BJ (cell line): ENCODE data around the gene BCAR1. TPM values are rescaled to one million over a fixed set of nuclear protein-coding genes. Genes with fewer than 3 reads are reported as not detected.

Experiments
- CTCF ChIA-PET: fragments of 350-600 bp; formaldehyde crosslinking; extraction: SDS; loops from one replicate; lab custom pipeline; 2021; ENCODE audit warnings: antibody characterized with exemption, inconsistent platforms; lab: Yijun Ruan, JAX
- POLR2A ChIA-PET: fragments of 300-600 bp; sonication (Branson Sonifier 250); formaldehyde crosslinking; extraction: SDS; loops from one replicate; lab custom pipeline; 2021; ENCODE audit warnings: antibody characterized with exemption; lab: Charles Lee
- DNase-seq: peaks from one replicate; pipeline ENCODE4 v3.0.0-alpha.2; 2011; ENCODE audit warnings: low read depth
- H3K27me3 ChIP-seq: 2 replicates; pipeline ENCODE4 v1.6.0; 2011; ENCODE audit warnings: low read length; ENCODE audit not compliant: control insufficient read depth, insufficient read depth
- H3K36me3 ChIP-seq: 2 replicates; pipeline ENCODE4 v1.5.1; 2011; ENCODE audit warnings: low read length; ENCODE audit not compliant: control insufficient read depth, insufficient read depth
- H3K4me3 ChIP-seq: 2 replicates; pipeline ENCODE4 v1.5.1; 2011; ENCODE audit warnings: low read depth, mild to moderate bottlenecking, control low read depth, low read length
- polyA plus RNA-seq: library from polyadenylated mRNA; depleted of rRNA; stranded (reverse); fragments of >200 nt; gene quantifications from 2 replicates; pipeline ENCODE4 v1.2.3, GENCODE V29; 2011
- TF ChIP-seq, protein P1 (sequence below): IDR thresholded peaks from 2 replicates; pipeline ENCODE4 v1.5.1; 2011; ENCODE audit warnings: low read depth, mild to moderate bottlenecking, control low read depth, inconsistent platforms, low read length, moderate library complexity; ENCODE audit not compliant: insufficient read depth

The BCAR1 gene
- polyA plus RNA-seq, 1 experiment: 57.3 TPM

- DNase-seq: no peak
- TF ChIP-seq, protein P1, sequence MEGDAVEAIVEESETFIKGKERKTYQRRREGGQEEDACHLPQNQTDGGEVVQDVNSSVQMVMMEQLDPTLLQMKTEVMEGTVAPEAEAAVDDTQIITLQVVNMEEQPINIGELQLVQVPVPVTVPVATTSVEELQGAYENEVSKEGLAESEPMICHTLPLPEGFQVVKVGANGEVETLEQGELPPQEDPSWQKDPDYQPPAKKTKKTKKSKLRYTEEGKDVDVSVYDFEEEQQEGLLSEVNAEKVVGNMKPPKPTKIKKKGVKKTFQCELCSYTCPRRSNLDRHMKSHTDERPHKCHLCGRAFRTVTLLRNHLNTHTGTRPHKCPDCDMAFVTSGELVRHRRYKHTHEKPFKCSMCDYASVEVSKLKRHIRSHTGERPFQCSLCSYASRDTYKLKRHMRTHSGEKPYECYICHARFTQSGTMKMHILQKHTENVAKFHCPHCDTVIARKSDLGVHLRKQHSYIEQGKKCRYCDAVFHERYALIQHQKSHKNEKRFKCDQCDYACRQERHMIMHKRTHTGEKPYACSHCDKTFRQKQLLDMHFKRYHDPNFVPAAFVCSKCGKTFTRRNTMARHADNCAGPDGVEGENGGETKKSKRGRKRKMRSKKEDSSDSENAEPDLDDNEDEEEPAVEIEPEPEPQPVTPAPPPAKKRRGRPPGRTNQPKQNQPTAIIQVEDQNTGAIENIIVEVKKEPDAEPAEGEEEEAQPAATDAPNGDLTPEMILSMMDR: no peak
- H3K36me3 ChIP-seq: peaks cover 76% of the 10 kb centered on the region
- no peak overlapping the region for H3K4me3 ChIP-seq
- ChIA-PET CTCF (interaction anchor here (0.8 to 1.2 kb wide), 3 partner anchors 15 to 152 kb away, joined by 3 read pairs; no protein-coding TSS in a partner anchor), POLR2A (no interaction called here)
- no peaks in the 10 kb centered on the region for H3K27me3 ChIP-seq
Measured at GRCh38 chr16:75237398-75238131, 13.9 kb downstream of the BCAR1 start.

DNA sequence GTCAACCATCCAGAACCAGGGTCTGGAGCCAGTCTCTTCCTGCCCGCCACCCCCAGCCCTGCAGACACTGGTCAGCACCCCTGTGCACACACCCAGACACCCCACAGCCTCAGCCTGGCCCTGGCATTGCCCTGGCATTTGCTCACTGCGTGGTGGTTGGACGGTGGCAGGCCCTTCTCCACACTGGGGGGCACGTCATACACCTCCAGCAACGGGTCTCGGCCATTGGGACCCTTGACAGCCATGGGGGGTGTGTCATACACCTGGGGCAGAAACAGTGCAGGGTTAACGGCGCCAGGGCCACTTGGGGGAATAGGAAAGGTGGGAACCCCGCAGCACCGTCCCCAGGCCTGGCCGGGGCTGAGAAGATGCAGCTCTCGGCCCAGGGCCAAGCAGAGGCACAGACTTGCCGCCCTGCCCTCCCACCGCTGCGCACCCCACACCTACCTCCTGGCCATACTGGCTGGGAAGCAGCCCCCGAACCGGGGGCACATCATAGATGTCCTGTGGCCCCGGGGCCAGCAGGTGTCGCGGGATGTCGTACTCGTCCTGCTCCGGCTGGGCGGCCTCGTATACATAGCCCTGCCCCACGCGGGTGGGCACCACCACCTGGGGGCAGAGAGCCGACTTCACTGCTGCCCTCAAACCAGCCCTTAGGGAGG lies 14.6 kb downstream of the BCAR1 start:
- H3K36me3 ChIP-seq: peaks cover 71% of the 10 kb centered on the region
- no peak overlapping the region for H3K4me3 ChIP-seq
- POLR2A ChIA-PET: no interaction called here
- H3K27me3 ChIP-seq: no peaks in the 10 kb centered on the region
- no peak for DNase-seq
- TF ChIP-seq, protein P1: no peak
- CTCF ChIA-PET: interaction anchor here (0.5 to 1.2 kb wide), 4 partner anchors 16 to 106 kb away, joined by 3 read pairs; no protein-coding TSS in a partner anchor

- Histone ChIP-seq H3K4me3 (no peak overlapping the region), H3K36me3 (peaks cover 65% of the 10 kb centered on the region), H3K27me3 (no peaks in the 10 kb centered on the region)
- TF ChIP-seq, protein P1: no peak
- ChIA-PET POLR2A (no interaction called here), CTCF (interaction anchor here (0.8 kb wide), 1 partner anchor 69 kb away, joined by 3 read pairs; no protein-coding TSS in a partner anchor)
- no peak for DNase-seq
Measured at GRCh38 chr16:75236232-75236631, 15.2 kb downstream of the BCAR1 start.

DNA sequence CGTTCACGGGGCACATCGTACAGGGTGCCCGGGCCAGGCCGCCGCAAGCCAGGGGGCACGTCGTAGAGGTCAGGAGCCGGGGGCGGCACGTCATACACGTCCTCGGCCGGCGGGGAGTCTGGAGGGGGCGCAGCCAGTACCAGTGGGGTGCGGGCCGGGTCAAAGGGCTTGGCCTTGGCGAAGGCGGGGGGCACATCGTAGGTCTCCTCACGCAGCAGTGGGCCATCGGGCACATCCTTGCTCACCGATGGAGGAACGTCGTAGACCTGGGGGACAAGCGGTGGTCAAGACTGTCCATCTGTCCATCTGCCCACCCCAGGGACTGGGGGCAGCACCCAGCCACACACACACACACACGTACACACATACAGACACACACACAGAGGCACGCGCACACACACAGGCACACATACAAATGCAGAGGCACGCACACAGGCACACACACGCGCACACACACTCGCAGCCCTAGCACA lies 15.7 kb downstream of the BCAR1 start:
- TF ChIP-seq, protein P1: no peak
- Histone ChIP-seq H3K27me3 (no peaks in the 10 kb centered on the region), H3K36me3 (peaks cover 60% of the 10 kb centered on the region), H3K4me3 (no peak overlapping the region)
- POLR2A ChIA-PET: no interaction called here
- no peak for DNase-seq
- CTCF ChIA-PET: interaction anchor here (0.8 to 3.3 kb wide), 4 partner anchors 12 to 155 kb away, joined by 3 to 40 read pairs (median 18); no protein-coding TSS in a partner anchor
